GM19099 (cell line): ENCODE measurements around the gene RANBP3.

Experiments
- POLR2A ChIP-seq: IDR thresholded peaks from 3 replicates; pipeline ENCODE4 v1.6.1; 2011; ENCODE audit warnings: low read depth; ENCODE audit not compliant: insufficient read length; ENCODE audit errors: extremely low read depth

Gene RANBP3

GRCh38 chr19:5964816-5965565, 12.9 kb downstream of the RANBP3 start:
- no peak for TF ChIP-seq POLR2A

DNA sequence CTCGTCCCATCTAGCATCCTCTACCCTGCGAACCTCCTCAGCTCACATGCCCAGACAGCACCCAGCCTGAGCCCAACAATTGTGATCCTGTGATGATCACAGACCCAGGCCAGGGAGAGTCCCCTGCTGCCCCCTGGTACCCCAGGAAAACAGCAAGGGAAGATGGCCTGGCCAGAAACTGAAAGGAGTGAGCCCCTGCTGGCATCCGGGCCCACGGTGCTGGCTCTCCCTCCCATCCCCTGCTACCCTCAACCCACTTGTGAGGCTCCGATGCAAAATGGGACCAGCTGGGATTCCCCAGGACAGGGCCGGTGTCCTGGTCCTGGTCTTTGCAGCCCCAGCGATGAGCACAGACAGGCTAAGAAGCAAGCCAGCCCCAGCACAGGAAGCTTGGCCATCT, 14.1 kb downstream of the RANBP3 start:
- TF ChIP-seq POLR2A = no peak

DNA sequence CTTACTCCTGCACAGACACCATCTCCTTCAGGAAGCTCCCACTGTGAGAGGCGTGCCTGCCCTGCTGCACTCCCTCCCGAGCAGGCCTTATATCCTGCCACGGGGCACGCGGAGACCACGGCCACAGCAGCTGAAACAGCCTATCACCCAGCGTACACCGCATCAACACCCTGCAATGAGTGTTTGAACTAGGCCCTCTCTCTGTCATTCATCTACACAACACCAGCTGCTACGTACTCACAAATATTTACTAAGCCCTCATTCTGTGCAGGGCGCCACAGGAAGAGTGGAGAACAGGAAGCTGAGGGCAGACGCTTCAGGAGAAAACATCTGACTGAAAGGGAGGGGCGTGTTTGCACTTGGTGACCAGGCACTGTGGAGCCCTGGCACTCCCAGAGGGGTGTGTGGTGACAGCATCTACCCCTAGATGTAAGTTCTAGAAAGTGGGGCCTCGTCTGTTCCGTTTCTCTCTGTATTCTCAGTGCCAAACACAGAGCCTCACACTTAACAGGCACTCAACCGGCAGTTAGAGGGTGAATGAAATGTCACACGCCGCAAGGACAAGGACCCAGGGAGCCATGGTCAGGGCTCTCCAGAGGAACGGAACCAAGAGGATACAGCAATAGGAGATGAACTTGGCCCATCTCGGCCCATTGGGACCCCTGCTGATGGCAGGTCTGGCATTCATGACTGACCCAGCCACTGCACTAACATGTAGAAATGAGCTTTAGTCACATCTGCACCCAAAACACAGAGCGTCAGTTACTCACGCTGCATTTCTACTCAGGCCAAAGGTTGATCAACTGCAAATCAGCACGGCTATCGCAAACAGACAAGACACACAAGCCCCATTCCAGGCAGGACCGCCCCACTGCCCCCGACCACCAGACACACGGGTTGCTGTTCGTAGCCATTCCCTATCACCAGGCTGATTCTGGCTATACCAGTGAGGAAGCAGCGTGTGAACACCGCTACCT, 15.7 kb downstream of the RANBP3 start:
- no peak for TF ChIP-seq POLR2A

- TF ChIP-seq POLR2A = no peak
Observed at GRCh38 chr19:5960005-5961001, 17.6 kb downstream of the RANBP3 start.

DNA sequence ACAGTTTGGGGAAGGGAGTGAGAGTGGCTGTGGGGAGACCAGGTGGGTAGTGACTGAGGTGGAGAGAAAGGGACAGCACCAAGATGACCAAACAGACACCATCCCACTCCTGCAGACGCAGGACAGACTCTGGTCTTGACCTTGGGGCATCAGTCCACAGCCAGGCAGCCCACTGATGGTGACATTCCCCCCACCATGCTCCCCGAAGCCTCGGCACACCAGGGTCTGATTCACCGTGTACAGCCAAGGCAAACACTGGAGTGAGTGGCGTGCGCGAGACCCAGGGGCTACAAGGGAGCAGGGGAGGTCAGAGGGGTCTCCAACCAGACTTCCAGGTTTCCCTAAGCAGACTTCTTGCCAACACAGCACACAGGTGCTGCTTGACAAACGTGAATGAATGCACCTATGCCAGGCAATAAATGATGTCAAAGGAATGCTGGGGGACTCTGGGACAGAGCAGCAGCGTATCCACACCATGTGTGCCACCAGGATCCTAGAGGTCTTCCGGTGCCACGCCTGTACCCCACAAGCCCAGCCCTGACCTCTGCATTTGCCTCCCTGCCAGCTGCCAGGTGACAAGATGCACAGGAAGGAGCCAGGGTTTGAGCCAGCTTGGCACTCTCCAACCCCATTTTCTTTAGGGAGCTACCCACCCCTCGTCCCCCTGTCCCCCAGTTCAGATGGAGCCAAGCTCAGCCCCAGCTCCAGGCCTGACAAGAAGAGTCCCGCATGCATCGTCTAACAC, 18.5 kb downstream of the RANBP3 start:
- TF ChIP-seq POLR2A = no peak

GRCh38 chr19:5958851-5959122, 19.2 kb downstream of the RANBP3 start:
- TF ChIP-seq POLR2A = no peak

DNA sequence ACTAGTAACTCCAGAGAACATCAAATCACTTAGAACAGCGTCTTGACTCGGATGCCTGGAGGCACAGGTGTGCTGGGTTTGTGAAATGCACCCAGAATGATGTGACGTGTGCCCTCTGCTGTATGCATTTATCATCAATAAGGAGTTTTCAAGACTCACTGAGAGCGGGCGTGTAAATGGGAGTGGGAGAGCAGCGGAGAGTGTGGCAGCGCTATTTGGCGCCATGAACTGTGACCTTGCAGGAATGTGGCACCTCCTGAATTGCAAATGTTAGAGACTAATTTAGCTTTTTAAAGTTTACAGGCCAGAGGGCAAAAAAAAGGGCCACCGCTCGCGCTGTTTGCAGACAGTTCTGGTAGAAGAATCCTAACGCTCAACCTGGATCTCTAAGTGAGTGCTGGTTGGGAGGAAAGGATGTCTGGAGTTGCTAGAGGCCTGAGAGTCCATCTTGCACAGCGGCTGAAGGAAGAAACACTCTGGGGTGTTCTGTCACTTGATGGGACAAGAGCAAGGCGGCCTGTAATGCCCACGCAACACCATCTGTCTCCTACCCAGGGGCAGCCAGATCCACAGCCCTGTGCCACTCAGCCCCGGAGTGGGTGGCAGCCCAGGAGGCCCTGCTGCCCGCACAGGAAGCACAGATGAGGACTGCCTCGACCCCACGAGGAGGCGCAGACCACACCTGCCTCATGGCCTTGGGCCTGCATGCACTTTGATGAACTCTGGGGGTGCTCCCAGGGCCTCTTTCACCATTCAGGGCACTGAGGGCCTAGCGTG, 19.7 kb downstream of the RANBP3 start:
- no peak for TF ChIP-seq POLR2A

GRCh38 chr19:5957170-5957569, 20.8 kb downstream of the RANBP3 start:
- TF ChIP-seq POLR2A = no peak

DNA sequence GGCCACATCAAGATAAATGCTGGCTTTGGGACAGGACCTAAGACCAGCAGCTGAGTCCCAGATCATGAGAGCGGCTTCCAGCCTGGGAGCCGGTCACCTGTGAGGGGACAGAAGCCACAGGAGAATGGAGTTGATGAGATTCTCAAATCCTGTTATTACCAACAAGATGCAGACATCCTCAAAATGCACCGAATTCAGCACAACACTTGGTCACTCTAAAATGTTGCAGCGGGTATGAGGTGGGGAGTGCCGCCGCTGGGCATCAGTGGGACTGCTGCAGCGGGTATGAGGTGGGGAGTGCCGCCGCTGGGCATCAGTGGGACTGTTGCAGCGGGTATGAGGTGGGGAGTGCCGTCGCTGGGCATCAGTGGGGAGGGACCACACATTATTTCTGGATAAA, 21.2 kb downstream of the RANBP3 start:
- TF ChIP-seq POLR2A = no peak

GRCh38 chr19:5956323-5956722, 21.6 kb downstream of the RANBP3 start:
- no peak for TF ChIP-seq POLR2A

DNA sequence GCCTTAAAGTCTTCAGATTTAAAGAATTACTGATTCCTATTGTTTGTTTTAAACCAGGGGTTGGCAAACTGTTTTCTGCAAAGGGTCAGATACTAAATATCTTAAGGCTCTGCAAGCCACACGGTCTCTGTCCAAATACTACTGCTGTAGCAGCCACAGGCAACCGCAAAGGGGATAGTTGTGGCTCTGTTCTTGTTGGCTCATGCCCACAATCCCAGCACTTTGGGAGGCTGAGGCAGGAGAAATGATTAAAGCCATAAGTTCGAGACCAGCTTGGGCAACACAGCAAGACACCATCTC, 22.4 kb downstream of the RANBP3 start:
- TF ChIP-seq POLR2A = no peak

DNA sequence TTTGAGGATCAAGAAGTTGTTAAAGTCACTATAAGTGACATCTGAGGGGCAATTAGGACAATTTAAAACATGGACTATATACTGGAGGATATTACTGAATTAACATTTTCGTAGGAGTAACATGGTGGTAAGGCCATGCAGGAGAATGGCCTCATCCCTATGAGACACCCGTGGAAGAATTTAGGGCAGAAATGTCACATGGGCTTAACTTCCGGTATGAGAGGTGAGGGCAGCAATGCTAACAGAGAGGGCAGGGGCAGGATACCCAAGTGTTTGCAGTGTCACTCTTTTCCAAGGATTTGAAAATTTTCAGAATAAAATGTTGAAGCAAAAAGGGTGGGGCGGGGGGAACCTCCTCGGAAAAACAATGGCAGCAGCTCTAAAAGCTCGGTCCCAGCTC, 23.6 kb downstream of the RANBP3 start:
- TF ChIP-seq POLR2A = no peak

GRCh38 chr19:5953680-5954213, 24.2 kb downstream of the RANBP3 start:
- TF ChIP-seq POLR2A = no peak
